ENCODE results near the gene RELB.

- no peak for TF ChIP-seq CTCF (IDR thresholded peaks at IDR 0.05; ENCODE audit: insufficient read depth, low read length, poor library complexity, severe bottlenecking)
- TF ChIP-seq EZH2phosphoT487 (conservative IDR thresholded peaks at IDR 0.05; ENCODE audit: low read length) = no peak
These were observed 57.4 kb downstream of the RELB start for GRCh38 chr19:45058622-45059159.
